OCI-LY1 (cell line): ENCODE measurements around the gene RAB3IL1.

ENCODE experiments used
- H2AFZ ChIP-seq: fragments of 200-600 bp; sonication (generic), shearing (Covaris generic); 2 replicates; pipeline ENCODE4 v1.6.0; 2014; ENCODE audit warnings: antibody characterized with exemption, mild to moderate bottlenecking, low read length
- H3F3A ChIP-seq: fragments of 200-600 bp; sonication (generic), shearing (Covaris generic); 2 replicates; pipeline ENCODE4 v1.6.0; 2014; ENCODE audit warnings: mild to moderate bottlenecking, antibody characterized with exemption, low read length, moderate library complexity; ENCODE audit not compliant: insufficient read depth
- H3K27ac ChIP-seq: fragments of 200-600 bp; sonication (generic); 2 replicates; pipeline ENCODE4 v1.5.1; 2014; ENCODE audit warnings: low read length, mixed run types, mild to moderate bottlenecking, low read depth; ENCODE audit not compliant: poor library complexity, severe bottlenecking
- H3K27me3 ChIP-seq: fragments of 200-600 bp; sonication (generic); 2 replicates; pipeline ENCODE4 v1.6.0; 2014; ENCODE audit warnings: antibody characterized with exemption, mild to moderate bottlenecking, low read length, moderate library complexity; ENCODE audit not compliant: insufficient read depth
- H3K36me3 ChIP-seq: fragments of 200-600 bp; sonication (generic); 2 replicates; pipeline ENCODE4 v1.6.1; 2014; ENCODE audit warnings: mild to moderate bottlenecking, antibody characterized with exemption, low read length, moderate library complexity, mixed read lengths; ENCODE audit not compliant: insufficient read depth
- H3K4me1 ChIP-seq: fragments of 200-600 bp; sonication (generic); 2 replicates; pipeline ENCODE4 v1.5.1; 2014; ENCODE audit warnings: mild to moderate bottlenecking, low read length, moderate library complexity; ENCODE audit not compliant: insufficient read depth, severe bottlenecking
- H3K4me2 ChIP-seq: fragments of 200-600 bp; sonication (generic), shearing (Covaris generic); 2 replicates; pipeline ENCODE4 v1.6.1; 2014; ENCODE audit warnings: low read length
- H3K4me3 ChIP-seq: fragments of 200-600 bp; sonication (generic); 2 replicates; pipeline ENCODE4 v1.5.1; 2014; ENCODE audit warnings: low read length, low read depth, mild to moderate bottlenecking, mixed read lengths; ENCODE audit not compliant: poor library complexity, severe bottlenecking
- H3K79me2 ChIP-seq: fragments of 200-600 bp; shearing (Covaris generic); 2 replicates; pipeline ENCODE4 v1.6.1; 2016; ENCODE audit warnings: mixed run types, low read length, mixed read lengths; ENCODE audit not compliant: insufficient read depth
- H3K9ac ChIP-seq: fragments of 200-600 bp; sonication (generic), shearing (Covaris generic); 2 replicates; pipeline ENCODE4 v1.6.1; 2014; ENCODE audit warnings: mild to moderate bottlenecking, low read length, mixed read lengths
- H3K9me2 ChIP-seq: fragments of 200-600 bp; sonication (generic), shearing (Covaris generic); 2 replicates; pipeline ENCODE4 v1.6.1; 2014; ENCODE audit warnings: low read depth, mild to moderate bottlenecking, low read length, mixed read lengths
- H3K9me3 ChIP-seq: fragments of 200-600 bp; shearing (Covaris generic); 2 replicates; pipeline ENCODE4 v1.6.1; 2014; ENCODE audit warnings: low read length, mixed read lengths
- H4K20me1 ChIP-seq: fragments of 200-600 bp; sonication (generic), shearing (Covaris generic); 2 replicates; pipeline ENCODE4 v1.6.0; 2016; ENCODE audit warnings: mild to moderate bottlenecking, low read length; ENCODE audit not compliant: insufficient read depth
- CTCF ChIP-seq: fragments of 200-600 bp; sonication (generic), shearing (Covaris generic); IDR thresholded peaks from 2 replicates; pipeline ENCODE4 v1.5.1; 2017; ENCODE audit warnings: mild to moderate bottlenecking, antibody characterized with exemption, low read length, moderate library complexity, mixed read lengths
- EZH2 ChIP-seq: fragments of 200-600 bp; sonication (generic), shearing (Covaris generic); IDR thresholded peaks from 2 replicates; pipeline ENCODE4 v1.8.0; 2017; ENCODE audit warnings: borderline replicate concordance, mixed run types, mild to moderate bottlenecking, antibody characterized with exemption, low read length, moderate library complexity, mixed read lengths

Gene RAB3IL1

GRCh38 chr11:61927501-61927900, 10.1 kb upstream of the RAB3IL1 start:
- no peak for TF ChIP-seq EZH2
- no peak for TF ChIP-seq CTCF
- no peaks in the 10 kb centered on the region; the same call in 1 of the 2 replicates for H3K27me3 ChIP-seq

GRCh38 chr11:61926235-61926634, 8.9 kb upstream of the RAB3IL1 start:
- no peaks in the 10 kb centered on the region for H3K79me2 ChIP-seq
- TF ChIP-seq EZH2 = no peak
- no peak for TF ChIP-seq CTCF
- no peak overlapping the region for H3K4me2 ChIP-seq
- H4K20me1 ChIP-seq = no peaks in the 10 kb centered on the region
- no peak overlapping the region for H3K4me3 ChIP-seq
- no peaks in the 10 kb centered on the region for H3K36me3 ChIP-seq
- no peaks in the 10 kb centered on the region for H3F3A ChIP-seq
- H3K9me3 ChIP-seq = no peaks in the 10 kb centered on the region
- H3K27ac ChIP-seq = no peak overlapping the region
- no peaks in the 10 kb centered on the region; the same call in 1 of the 2 replicates for H3K27me3 ChIP-seq
- no peak overlapping the region for H3K9ac ChIP-seq
- H2AFZ ChIP-seq = no peak overlapping the region
- H3K4me1 ChIP-seq = no peaks in the 10 kb centered on the region
- H3K9me2 ChIP-seq = no peaks in the 10 kb centered on the region

More at GRCh38 chr11:61927501-61927900, 10.1 kb upstream of the RAB3IL1 start:
- Histone ChIP-seq H3K9ac (no peak overlapping the region), H3K36me3 (no peaks in the 10 kb centered on the region), H3K4me3 (no peak overlapping the region), H3K4me2 (no peak overlapping the region), H4K20me1 (no peaks in the 10 kb centered on the region), H3K27ac (no peak overlapping the region), H3K9me2 (no peaks in the 10 kb centered on the region), H3K9me3 (no peaks in the 10 kb centered on the region), H3F3A (no peaks in the 10 kb centered on the region), H3K79me2 (no peaks in the 10 kb centered on the region), H2AFZ (no peak overlapping the region), H3K4me1 (no peaks in the 10 kb centered on the region)

GRCh38 chr11:61925736-61926135, 8.4 kb upstream of the RAB3IL1 start:
- Histone ChIP-seq H3K36me3 (no peaks in the 10 kb centered on the region), H3K4me1 (no peaks in the 10 kb centered on the region), H3K27me3 (no peaks in the 10 kb centered on the region; the same call in 1 of the 2 replicates), H3K4me3 (no peak overlapping the region), H3K9me3 (no peaks in the 10 kb centered on the region), H3K4me2 (no peak overlapping the region), H3K79me2 (no peaks in the 10 kb centered on the region), H3K9me2 (no peaks in the 10 kb centered on the region), H3K27ac (no peak overlapping the region), H2AFZ (no peak overlapping the region), H3F3A (no peaks in the 10 kb centered on the region), H4K20me1 (no peaks in the 10 kb centered on the region), H3K9ac (no peak overlapping the region)
- TF ChIP-seq EZH2 = no peak
- TF ChIP-seq CTCF = no peak
